Keratinocyte (primary cell): ENCODE results near the gene TSC22D2. TPM values are rescaled to one million over a fixed set of nuclear protein-coding genes. Genes with fewer than 3 reads are reported as not detected.

Source experiments
- DNase-seq: peaks from one replicate; pipeline ENCODE4 v3.0.0-alpha.2; 2011; ENCODE audit warnings: low read depth, missing footprints, low spot score
- FAIRE-seq: peaks from 2 replicates; lab custom pipeline; 2011; peaks lifted over from hg19 to GRCh38; lab: Jason Lieb, UNC
- H2AFZ ChIP-seq: 2 replicates; pipeline ENCODE4 v1.6.0; 2012; ENCODE audit warnings: low read length, control low read depth, inconsistent platforms; ENCODE audit not compliant: control insufficient read depth
- H3K27ac ChIP-seq: 2 replicates; pipeline ENCODE4 v1.5.1; 2011; ENCODE audit warnings: low read length; ENCODE audit not compliant: control insufficient read depth, insufficient read depth
- H3K27me3 ChIP-seq: 3 replicates; pipeline ENCODE4 v1.6.0; 2011; ENCODE audit warnings: low read length; ENCODE audit not compliant: control insufficient read depth, insufficient read depth; ENCODE audit errors: extremely low read depth
- H3K36me3 ChIP-seq, 2 experiments: 2 replicates in 1 of 2; 3 replicates in 1 of 2; pipeline ENCODE4 v1.5.1; 2011; ENCODE audit warnings: low read length in 2 of 2, mild to moderate bottlenecking in 1 of 2; ENCODE audit not compliant: control insufficient read depth in 2 of 2, insufficient read depth in 2 of 2; ENCODE audit errors: extremely low read depth in 1 of 2
- H3K4me1 ChIP-seq: 3 replicates; pipeline ENCODE4 v1.5.1; 2011; ENCODE audit warnings: low read length; ENCODE audit not compliant: control insufficient read depth, insufficient read depth; ENCODE audit errors: extremely low read depth
- H3K4me2 ChIP-seq: 3 replicates; pipeline ENCODE4 v1.6.0; 2011; ENCODE audit warnings: low read depth, low read length; ENCODE audit not compliant: control insufficient read depth, insufficient read depth; ENCODE audit errors: extremely low read depth
- H3K4me3 ChIP-seq, 3 experiments: fragments of 200-600 bp in 1 of 3; sonication (generic) in 1 of 3; 2 replicates in 2 of 3; 3 replicates in 1 of 3; pipeline ENCODE4 v1.5.1; 2011 to 2016; ENCODE audit warnings: low read length in 3 of 3, mild to moderate bottlenecking in 3 of 3, control low read depth in 2 of 3, inconsistent platforms in 1 of 3, low read depth in 1 of 3, mixed read lengths in 1 of 3, mixed run types in 1 of 3, moderate library complexity in 1 of 3; ENCODE audit not compliant: control insufficient read depth in 2 of 3, insufficient read depth in 2 of 3; ENCODE audit errors: extremely low read depth in 1 of 3
- H3K79me2 ChIP-seq: 2 replicates; pipeline ENCODE4 v1.6.0; 2012; ENCODE audit warnings: low read length; ENCODE audit not compliant: control insufficient read depth, insufficient read depth
- H3K9ac ChIP-seq: 3 replicates; pipeline ENCODE4 v1.6.0; 2011; ENCODE audit warnings: low read length; ENCODE audit not compliant: control insufficient read depth, insufficient read depth; ENCODE audit errors: extremely low read depth
- H3K9me1 ChIP-seq: 3 replicates; pipeline ENCODE4 v1.6.0; 2011; ENCODE audit warnings: low read length; ENCODE audit not compliant: control insufficient read depth, insufficient read depth; ENCODE audit errors: extremely low read depth
- H3K9me3 ChIP-seq: 2 replicates; pipeline ENCODE4 v1.5.1; 2012; ENCODE audit warnings: low read depth, low read length; ENCODE audit not compliant: control insufficient read depth
- H4K20me1 ChIP-seq: 3 replicates; pipeline ENCODE4 v1.6.0; 2011; ENCODE audit warnings: low read length; ENCODE audit not compliant: control insufficient read depth, insufficient read depth; ENCODE audit errors: extremely low read depth
- EZH2 ChIP-seq: IDR thresholded peaks from one replicate; pipeline ENCODE4 v1.6.1; 2012; ENCODE audit warnings: inconsistent platforms, mild to moderate bottlenecking, low read length, moderate library complexity
- dilution Hi-C: fragments of 300-500 bp; cut with MboI; formaldehyde crosslinking; loops from one replicate; pipeline ENCODE4 v1.7.0; 2020; ENCODE audit warnings: low sequenced_read_pairs; ENCODE audit not compliant: extremely low pct_ligation_motif_present
- polyA plus RNA-seq, 5 experiments: library from polyadenylated mRNA; depleted of rRNA in 3 of 5; stranded (reverse) in 3 of 5; stranded (forward) in 1 of 5; unstranded in 1 of 5; fragments of >200 nt; gene quantifications; 1 replicate in 1 of 5; 2 replicates in 3 of 5; 3 replicates in 1 of 5; pipeline versions ENCODE4 v1.2.1 to v1.2.3, GENCODE V29; 2011 to 2012; ENCODE audit warnings: missing spikeins in 2 of 5, low read depth in 1 of 5, low replicate concordance in 1 of 5
- TF ChIP-seq, protein P1 (sequence below), 3 experiments: IDR thresholded peaks in 1 of 3; conservative IDR thresholded peaks in 1 of 3; optimal IDR thresholded peaks in 1 of 3; 2 replicates in 2 of 3; 3 replicates in 1 of 3; pipeline versions ENCODE3 to v1.5.1; 2011; ENCODE audit warnings: low read length in 3 of 3, mild to moderate bottlenecking in 3 of 3, moderate library complexity in 2 of 3, control low read depth in 1 of 3, inconsistent platforms in 1 of 3; ENCODE audit not compliant: insufficient read depth in 2 of 3; ENCODE audit errors: extremely low read depth in 1 of 3

Gene TSC22D2
- polyA plus RNA-seq, 1 donor (not counting 4 experiments of a cell fraction or from before 2014, with no cell fraction given) = 22.3 TPM

DNA sequence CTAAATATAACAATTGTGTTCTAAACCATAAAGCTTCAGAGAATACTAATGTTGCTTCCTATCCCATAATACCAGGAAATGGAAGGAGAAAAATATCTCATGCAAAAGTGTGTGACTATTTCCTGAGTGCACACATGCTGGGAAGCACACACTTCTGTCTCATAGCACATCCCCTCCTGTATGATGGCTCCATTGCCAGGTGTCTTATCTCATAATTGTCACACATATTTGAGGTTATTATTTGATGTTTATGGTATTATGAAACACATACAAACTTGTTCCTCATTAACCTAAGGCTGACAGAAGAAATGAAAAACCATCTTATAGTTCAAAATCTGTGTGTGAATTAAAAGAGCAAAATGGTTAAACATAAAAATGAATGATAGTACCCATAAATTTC lies 72.8 kb downstream of the TSC22D2 start:
- Histone ChIP-seq H3K4me3 (no peak overlapping the region), H4K20me1 (no peaks in the 10 kb centered on the region), H3K36me3 (peaks cover 0 to 1% of the 10 kb centered on the region in 2 experiments), H3K4me1 (peaks cover 3% of the 10 kb centered on the region), H3K27ac (no peak overlapping the region), H3K9me1 (no peaks in the 10 kb centered on the region), H3K9me3 (no peaks in the 10 kb centered on the region), H2AFZ (peak overlapping the region; percentile 23), H3K4me2 (no peak overlapping the region), H3K79me2 (no peaks in the 10 kb centered on the region), H3K27me3 (no peaks in the 10 kb centered on the region), H3K9ac (no peak overlapping the region)
- FAIRE-seq (no peak), DNase-seq (no peak)
- TF ChIP-seq EZH2 = no peak
- TF ChIP-seq, protein P1, sequence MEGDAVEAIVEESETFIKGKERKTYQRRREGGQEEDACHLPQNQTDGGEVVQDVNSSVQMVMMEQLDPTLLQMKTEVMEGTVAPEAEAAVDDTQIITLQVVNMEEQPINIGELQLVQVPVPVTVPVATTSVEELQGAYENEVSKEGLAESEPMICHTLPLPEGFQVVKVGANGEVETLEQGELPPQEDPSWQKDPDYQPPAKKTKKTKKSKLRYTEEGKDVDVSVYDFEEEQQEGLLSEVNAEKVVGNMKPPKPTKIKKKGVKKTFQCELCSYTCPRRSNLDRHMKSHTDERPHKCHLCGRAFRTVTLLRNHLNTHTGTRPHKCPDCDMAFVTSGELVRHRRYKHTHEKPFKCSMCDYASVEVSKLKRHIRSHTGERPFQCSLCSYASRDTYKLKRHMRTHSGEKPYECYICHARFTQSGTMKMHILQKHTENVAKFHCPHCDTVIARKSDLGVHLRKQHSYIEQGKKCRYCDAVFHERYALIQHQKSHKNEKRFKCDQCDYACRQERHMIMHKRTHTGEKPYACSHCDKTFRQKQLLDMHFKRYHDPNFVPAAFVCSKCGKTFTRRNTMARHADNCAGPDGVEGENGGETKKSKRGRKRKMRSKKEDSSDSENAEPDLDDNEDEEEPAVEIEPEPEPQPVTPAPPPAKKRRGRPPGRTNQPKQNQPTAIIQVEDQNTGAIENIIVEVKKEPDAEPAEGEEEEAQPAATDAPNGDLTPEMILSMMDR (optimal IDR thresholded peaks at IDR 0.05 in 1 of 3, IDR thresholded peaks at IDR 0.05 in 1 of 3, conservative IDR thresholded peaks at IDR 0.05 in 1 of 3; ENCODE audit: extremely low read depth in 1 of 3, insufficient read depth in 2 of 3, low read length in 3 of 3) = no peak
- dilution Hi-C loops = no loop called here

DNA sequence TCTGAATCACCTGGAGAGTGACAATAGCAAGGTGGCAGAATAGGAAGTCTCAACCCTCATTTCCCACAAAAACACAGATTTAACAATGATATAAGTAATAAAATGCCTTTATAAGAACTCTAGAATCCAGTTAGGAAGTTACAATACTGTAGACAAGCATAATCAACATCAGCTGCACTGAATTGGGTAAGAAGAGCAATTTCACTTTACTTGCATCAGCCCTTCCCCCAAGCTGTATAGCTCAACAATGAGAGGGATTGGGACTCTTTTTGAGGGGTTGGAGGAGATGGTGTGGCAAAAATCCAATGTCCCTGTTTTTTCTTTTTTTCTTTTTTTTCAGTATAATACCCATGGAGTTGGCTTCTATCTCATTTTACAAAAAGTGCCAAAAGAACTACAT lies 75.1 kb downstream of the TSC22D2 start:
- H3K4me3 ChIP-seq = no peak overlapping the region
- dilution Hi-C loops = no loop called here
- TF ChIP-seq, protein P1 (optimal IDR thresholded peaks at IDR 0.05 in 1 of 3, IDR thresholded peaks at IDR 0.05 in 1 of 3, conservative IDR thresholded peaks at IDR 0.05 in 1 of 3; ENCODE audit: extremely low read depth in 1 of 3, insufficient read depth in 2 of 3, low read length in 3 of 3) = no peak
- TF ChIP-seq EZH2 = no peak
- peaks cover 0 to 1% of the 10 kb centered on the region in 2 experiments for H3K36me3 ChIP-seq
- DNase-seq = no peak
- H3K27ac ChIP-seq = no peak overlapping the region
- H2AFZ ChIP-seq = no peak overlapping the region
- no peaks in the 10 kb centered on the region for H4K20me1 ChIP-seq
- no peak for FAIRE-seq
- H3K79me2 ChIP-seq = no peaks in the 10 kb centered on the region
- no peaks in the 10 kb centered on the region for H3K27me3 ChIP-seq
- H3K4me2 ChIP-seq = no peak overlapping the region
- peaks cover 3% of the 10 kb centered on the region for H3K4me1 ChIP-seq
- no peaks in the 10 kb centered on the region for H3K9me1 ChIP-seq
- H3K9me3 ChIP-seq = no peaks in the 10 kb centered on the region
- no peak overlapping the region for H3K9ac ChIP-seq
